ENCODE measurements around the gene PDZD11. TPM values are rescaled to one million over a fixed set of nuclear protein-coding genes. Genes with fewer than 3 reads are reported as not detected.

PDZD11 gene
- total RNA-seq, 6 experiments from 2014 or later, result 12.5 to 20.9 (median 16.1) TPM

DNA sequence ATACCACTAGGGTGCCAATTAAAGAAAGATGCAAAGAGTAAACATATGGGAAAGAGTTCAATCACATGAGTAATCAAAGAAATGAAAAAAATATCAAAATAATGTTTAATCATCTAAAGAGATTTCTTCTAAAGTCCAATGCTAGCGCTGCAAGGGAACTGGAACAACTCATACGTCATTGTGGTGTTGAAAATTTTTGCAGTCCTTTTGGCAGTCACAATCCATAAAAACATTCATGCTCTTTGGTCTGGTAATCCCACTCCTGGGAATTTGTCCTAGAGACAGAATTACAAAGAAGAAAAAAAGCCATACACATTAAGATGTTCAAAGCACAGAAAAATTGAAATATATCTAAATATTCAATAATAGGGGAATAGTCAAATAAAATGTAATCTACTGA lies 34.3 kb downstream of the PDZD11 start:
- no peaks in the 10 kb centered on the region for H3K4me1 ChIP-seq
- no peaks in the 10 kb centered on the region for H3K27me3 ChIP-seq
- H3K36me3 ChIP-seq, result no peaks in the 10 kb centered on the region
- WGBS (ENCODE audit: insufficient coverage, low coverage, low lambda C conversion rate, missing lambda C conversion rate), result 59% methylated on average over 2 of the region's 2 CpGs
- ATAC-seq, result no peak
- H3K4me3 ChIP-seq, result no peak overlapping the region
- H3K27ac ChIP-seq, result no peak overlapping the region
- TF ChIP-seq, protein P1, sequence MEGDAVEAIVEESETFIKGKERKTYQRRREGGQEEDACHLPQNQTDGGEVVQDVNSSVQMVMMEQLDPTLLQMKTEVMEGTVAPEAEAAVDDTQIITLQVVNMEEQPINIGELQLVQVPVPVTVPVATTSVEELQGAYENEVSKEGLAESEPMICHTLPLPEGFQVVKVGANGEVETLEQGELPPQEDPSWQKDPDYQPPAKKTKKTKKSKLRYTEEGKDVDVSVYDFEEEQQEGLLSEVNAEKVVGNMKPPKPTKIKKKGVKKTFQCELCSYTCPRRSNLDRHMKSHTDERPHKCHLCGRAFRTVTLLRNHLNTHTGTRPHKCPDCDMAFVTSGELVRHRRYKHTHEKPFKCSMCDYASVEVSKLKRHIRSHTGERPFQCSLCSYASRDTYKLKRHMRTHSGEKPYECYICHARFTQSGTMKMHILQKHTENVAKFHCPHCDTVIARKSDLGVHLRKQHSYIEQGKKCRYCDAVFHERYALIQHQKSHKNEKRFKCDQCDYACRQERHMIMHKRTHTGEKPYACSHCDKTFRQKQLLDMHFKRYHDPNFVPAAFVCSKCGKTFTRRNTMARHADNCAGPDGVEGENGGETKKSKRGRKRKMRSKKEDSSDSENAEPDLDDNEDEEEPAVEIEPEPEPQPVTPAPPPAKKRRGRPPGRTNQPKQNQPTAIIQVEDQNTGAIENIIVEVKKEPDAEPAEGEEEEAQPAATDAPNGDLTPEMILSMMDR (IDR thresholded peaks at IDR 0.05), result no peak
- TF ChIP-seq POLR2A (IDR thresholded peaks at IDR 0.05), result no peak
- intact Hi-C loops (cut with DNase I), result no loop called here
- H3K9me3 ChIP-seq, result no peaks in the 10 kb centered on the region
- DNase-seq, result no peak

GRCh38 chrX:70254909-70255308 lies 34.8 kb downstream of the PDZD11 start:
- Histone ChIP-seq H3K27me3 (no peaks in the 10 kb centered on the region), H3K4me3 (no peak overlapping the region), H3K36me3 (no peaks in the 10 kb centered on the region), H3K27ac (no peak overlapping the region), H3K4me1 (no peaks in the 10 kb centered on the region), H3K9me3 (no peaks in the 10 kb centered on the region)
- no peak for TF ChIP-seq POLR2A (IDR thresholded peaks at IDR 0.05)
- TF ChIP-seq, protein P1 (IDR thresholded peaks at IDR 0.05), result no peak
- no peak for DNase-seq
- intact Hi-C loops (cut with DNase I), result no loop called here
- ATAC-seq, result no peak
- 79% methylated on average over 2 of the region's 3 CpGs for WGBS (ENCODE audit: insufficient coverage, low coverage, low lambda C conversion rate, missing lambda C conversion rate)

- intact Hi-C loops (cut with DNase I), result no loop called here
- no peaks in the 10 kb centered on the region for H3K9me3 ChIP-seq
- no peak overlapping the region for H3K27ac ChIP-seq
- no peak for ATAC-seq
- H3K4me1 ChIP-seq, result no peaks in the 10 kb centered on the region
- no peaks in the 10 kb centered on the region for H3K27me3 ChIP-seq
- no peak overlapping the region for H3K4me3 ChIP-seq
- DNase-seq, result no peak
- H3K36me3 ChIP-seq, result no peaks in the 10 kb centered on the region
- WGBS (ENCODE audit: insufficient coverage, low coverage, low lambda C conversion rate, missing lambda C conversion rate), result 63% methylated on average over 1 of the region's 1 CpG
- TF ChIP-seq, protein P1 (IDR thresholded peaks at IDR 0.05), result no peak
- TF ChIP-seq POLR2A (IDR thresholded peaks at IDR 0.05), result no peak
These were observed 35.7 kb downstream of the PDZD11 start for GRCh38 chrX:70254063-70254400.

DNA sequence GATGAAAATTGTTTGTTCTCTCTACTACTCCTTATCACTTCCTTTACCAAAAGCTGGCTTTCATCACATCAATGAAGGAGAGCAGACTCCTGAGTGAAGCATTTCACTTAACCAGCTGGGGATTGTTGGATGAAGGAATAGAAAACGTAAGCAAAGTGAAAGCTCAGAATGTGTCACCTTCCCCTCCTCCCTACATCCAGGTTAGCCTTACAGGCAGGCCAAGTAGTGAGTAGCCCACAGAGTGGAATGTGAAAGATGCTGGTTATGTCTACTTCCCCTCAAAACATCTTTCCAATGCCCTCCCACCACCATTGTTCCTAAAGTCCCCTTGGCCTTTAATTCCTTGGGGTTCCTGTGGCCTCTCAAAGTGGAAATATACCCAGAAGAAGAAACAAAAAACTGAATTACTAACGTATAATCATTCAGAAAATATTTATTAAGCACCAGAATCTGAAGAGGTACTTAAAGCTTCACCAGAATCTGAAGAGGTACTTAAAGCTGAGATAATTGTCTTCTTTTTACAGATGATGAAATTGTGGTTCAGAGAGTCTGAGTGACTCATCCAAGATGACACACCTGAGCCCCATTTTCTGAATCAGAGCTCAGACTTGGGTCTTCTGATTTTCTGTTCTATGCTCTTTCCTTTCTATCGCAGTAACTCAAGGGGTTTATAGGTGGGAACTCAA lies 36.2 kb downstream of the PDZD11 start:
- TF ChIP-seq, protein P1 (IDR thresholded peaks at IDR 0.05), result no peak
- TF ChIP-seq POLR2A (IDR thresholded peaks at IDR 0.05), result no peak
- ATAC-seq (no peak), DNase-seq (no peak)
- H3K9me3 ChIP-seq, result no peaks in the 10 kb centered on the region
- no peak overlapping the region for H3K27ac ChIP-seq
- WGBS (ENCODE audit: insufficient coverage, low coverage, low lambda C conversion rate, missing lambda C conversion rate), result 49% methylated on average over 3 of the region's 3 CpGs
- no peak overlapping the region for H3K4me3 ChIP-seq
- H3K4me1 ChIP-seq, result no peaks in the 10 kb centered on the region
- intact Hi-C loops (cut with DNase I), result no loop called here
- no peaks in the 10 kb centered on the region for H3K27me3 ChIP-seq
- H3K36me3 ChIP-seq, result no peaks in the 10 kb centered on the region

- intact Hi-C loops (cut with DNase I), result no loop called here
- ATAC-seq, result no peak
- no peak for DNase-seq
- no peaks in the 10 kb centered on the region for H3K36me3 ChIP-seq
- no peaks in the 10 kb centered on the region for H3K4me1 ChIP-seq
- no peaks in the 10 kb centered on the region for H3K27me3 ChIP-seq
- 45% methylated on average over 2 of the region's 2 CpGs for WGBS (ENCODE audit: insufficient coverage, low coverage, low lambda C conversion rate, missing lambda C conversion rate)
- no peak for TF ChIP-seq POLR2A (IDR thresholded peaks at IDR 0.05)
- TF ChIP-seq, protein P1 (IDR thresholded peaks at IDR 0.05), result no peak
- no peaks in the 10 kb centered on the region for H3K9me3 ChIP-seq
- H3K4me3 ChIP-seq, result no peak overlapping the region
- H3K27ac ChIP-seq, result no peak overlapping the region
These were observed 37.2 kb downstream of the PDZD11 start for GRCh38 chrX:70252491-70252890.
